IPS-18c (cell line): ENCODE measurements around the gene KRTAP10-4.
"Not testable (repeated sequence)": the region's sequence is repeated elsewhere in the genome, so short reads cannot be mapped to it uniquely, and the experiment has no call there.

Source experiments
- H3K4me3 ChIP-seq: 2 replicates; pipeline ENCODE4 v1.7.0; 2013; ENCODE audit warnings: low read depth, mild to moderate bottlenecking, low read length, moderate library complexity; ENCODE audit not compliant: insufficient read depth
- H3K9me3 ChIP-seq: one replicate; pipeline ENCODE4 v1.6.1; 2013; ENCODE audit warnings: mild to moderate bottlenecking, low read length, moderate library complexity; ENCODE audit not compliant: control insufficient read depth, insufficient read depth

Gene KRTAP10-4

GRCh38 chr21:44532712-44533111 is 40.8 kb upstream of the KRTAP10-4 start:
- Histone ChIP-seq H3K9me3 (no peaks in the 10 kb centered on the region), H3K4me3 (no peak overlapping the region)

DNA sequence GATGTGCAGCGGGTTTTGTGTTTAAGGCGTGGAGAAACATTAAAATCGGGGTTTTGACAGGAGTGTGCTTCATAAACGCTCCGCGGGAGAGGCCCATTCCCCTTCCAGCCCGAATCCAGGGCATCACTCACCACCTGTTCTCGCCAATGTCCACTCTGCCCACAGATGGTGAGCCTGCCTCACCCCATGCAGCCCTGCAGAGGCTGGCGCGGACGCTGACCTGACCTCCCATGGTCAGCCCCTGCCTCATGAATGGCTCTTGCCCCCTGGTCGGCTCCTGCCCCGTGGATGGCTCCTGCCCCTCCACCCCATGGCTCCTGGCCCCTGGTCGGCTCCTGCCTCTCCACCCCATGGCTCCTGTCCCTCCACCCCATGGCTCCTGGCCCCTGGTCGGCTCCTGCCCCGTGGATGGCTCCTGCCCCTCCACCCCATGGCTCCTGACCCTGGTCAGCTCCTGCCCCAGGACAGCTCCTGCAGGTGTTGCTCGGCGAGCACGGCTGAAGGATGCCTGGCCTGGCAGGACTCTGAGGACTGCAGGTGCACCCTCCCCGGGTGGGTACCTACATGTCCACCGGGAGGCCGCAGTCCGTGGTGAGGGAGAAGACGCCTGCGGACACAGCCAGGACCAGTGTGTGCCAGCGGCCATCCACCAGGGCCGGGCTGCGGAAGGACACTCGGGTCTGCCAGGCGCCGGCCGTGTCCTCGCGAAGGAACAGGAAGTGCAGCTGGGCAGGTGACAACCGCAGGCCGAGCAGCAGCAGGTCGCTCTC is 40.2 kb upstream of the KRTAP10-4 start:
- Histone ChIP-seq H3K4me3 (no peak overlapping the region), H3K9me3 (no peaks in the 10 kb centered on the region)

- Histone ChIP-seq H3K9me3 (no peaks in the 10 kb centered on the region), H3K4me3 (no peak overlapping the region)
These were observed 39.5 kb upstream of the KRTAP10-4 start for GRCh38 chr21:44533891-44534627.

- H3K4me3 ChIP-seq: no peak overlapping the region
- H3K9me3 ChIP-seq: no peaks in the 10 kb centered on the region
These were observed 38.8 kb upstream of the KRTAP10-4 start for GRCh38 chr21:44534688-44535087.

- no peaks in the 10 kb centered on the region for H3K9me3 ChIP-seq
These were observed 37.6 kb upstream of the KRTAP10-4 start for GRCh38 chr21:44535963-44536362.

GRCh38 chr21:44537930-44538911 is 35.3 kb upstream of the KRTAP10-4 start:
- H3K9me3 ChIP-seq: no peaks in the 10 kb centered on the region
- H3K4me3 ChIP-seq: no peak overlapping the region

More at GRCh38 chr21:44535963-44536362, 37.6 kb upstream of the KRTAP10-4 start:
- no peak overlapping the region for H3K4me3 ChIP-seq

GRCh38 chr21:44539046-44539445 is 34.5 kb upstream of the KRTAP10-4 start:
- no peak overlapping the region for H3K4me3 ChIP-seq
- H3K9me3 ChIP-seq: no peaks in the 10 kb centered on the region

- Histone ChIP-seq H3K4me3 (no peak within 1 kb of the TSS), H3K9me3 (no peaks in the 10 kb centered on the region)
These were observed 33.4 kb upstream of the KRTAP10-4 start, which contains the start of gene KRTAP10-1 for GRCh38 chr21:44539991-44540666. TSS of gene KRTAP10-1 (minus strand) at chr21:44540195. CDS start at chr21:44540150, 45 bp downstream.

DNA sequence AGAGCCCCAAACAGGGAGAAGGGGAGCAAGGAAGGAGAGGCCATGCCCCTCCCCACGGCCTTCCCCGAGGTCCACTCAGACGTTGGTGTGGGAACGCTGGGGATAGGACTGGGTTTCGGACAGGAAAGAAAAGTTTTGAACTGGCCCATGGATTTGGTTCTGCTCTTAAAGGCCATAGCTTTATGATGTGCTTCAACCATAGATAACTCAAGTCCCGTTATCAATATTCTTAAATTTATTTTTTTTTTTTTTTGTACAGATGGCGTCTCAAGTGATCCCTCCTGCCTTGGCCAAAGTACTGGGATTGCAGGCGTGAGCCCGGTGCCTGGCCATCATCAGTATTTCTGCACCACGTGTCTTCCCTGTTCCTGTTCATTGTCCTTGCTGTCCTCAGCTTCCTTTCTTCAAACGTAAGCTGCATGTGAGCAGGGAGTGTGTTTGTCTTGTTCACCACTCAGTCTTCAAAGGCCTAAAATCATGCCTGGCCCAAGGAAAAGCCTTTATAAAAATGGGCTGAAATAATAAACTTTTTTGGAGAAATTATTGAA is 32.7 kb upstream of the KRTAP10-4 start:
- Histone ChIP-seq H3K9me3 (no peaks in the 10 kb centered on the region), H3K4me3 (no peak overlapping the region)

DNA sequence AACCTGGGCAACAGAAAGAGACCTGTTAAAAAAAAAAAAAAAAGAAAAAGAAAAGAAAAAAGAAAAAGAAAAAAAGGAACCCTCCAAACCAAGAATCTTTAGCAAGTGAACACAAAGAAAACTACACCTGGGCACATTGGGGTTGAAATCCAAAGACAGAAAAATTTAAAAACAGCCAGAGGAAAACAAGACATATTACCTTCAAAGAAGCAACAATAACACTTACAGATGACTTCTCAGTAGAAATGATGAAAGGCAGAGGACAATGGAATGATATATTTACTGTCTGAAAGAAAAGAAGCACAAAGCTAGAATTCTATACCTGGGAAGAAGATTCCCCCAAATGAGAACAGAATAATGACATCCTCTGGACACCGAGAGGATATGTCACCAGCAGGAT is 30.8 kb upstream of the KRTAP10-4 start:
- H3K4me3 ChIP-seq: no peak overlapping the region
- H3K9me3 ChIP-seq: no peaks in the 10 kb centered on the region

DNA sequence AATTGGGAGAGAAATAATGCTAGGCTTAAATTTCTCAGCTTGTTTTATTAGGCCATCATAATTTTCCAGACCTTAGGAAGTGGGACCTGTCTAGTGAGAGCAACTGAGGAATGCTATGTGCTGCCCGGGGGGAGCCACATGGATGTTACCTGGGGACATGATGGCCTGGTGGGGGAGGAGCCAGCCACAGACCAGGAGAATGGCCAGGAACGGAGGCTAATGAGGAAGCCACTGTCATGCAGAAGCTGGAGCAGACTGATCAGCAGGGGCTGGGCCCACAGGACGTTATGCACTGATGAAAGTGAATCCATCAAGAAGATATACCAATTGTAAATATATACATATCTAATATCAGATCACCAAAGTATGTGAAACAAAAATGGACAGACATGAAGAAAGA is 29.0 kb upstream of the KRTAP10-4 start:
- H3K9me3 ChIP-seq: no peaks in the 10 kb centered on the region
- no peak overlapping the region for H3K4me3 ChIP-seq

DNA sequence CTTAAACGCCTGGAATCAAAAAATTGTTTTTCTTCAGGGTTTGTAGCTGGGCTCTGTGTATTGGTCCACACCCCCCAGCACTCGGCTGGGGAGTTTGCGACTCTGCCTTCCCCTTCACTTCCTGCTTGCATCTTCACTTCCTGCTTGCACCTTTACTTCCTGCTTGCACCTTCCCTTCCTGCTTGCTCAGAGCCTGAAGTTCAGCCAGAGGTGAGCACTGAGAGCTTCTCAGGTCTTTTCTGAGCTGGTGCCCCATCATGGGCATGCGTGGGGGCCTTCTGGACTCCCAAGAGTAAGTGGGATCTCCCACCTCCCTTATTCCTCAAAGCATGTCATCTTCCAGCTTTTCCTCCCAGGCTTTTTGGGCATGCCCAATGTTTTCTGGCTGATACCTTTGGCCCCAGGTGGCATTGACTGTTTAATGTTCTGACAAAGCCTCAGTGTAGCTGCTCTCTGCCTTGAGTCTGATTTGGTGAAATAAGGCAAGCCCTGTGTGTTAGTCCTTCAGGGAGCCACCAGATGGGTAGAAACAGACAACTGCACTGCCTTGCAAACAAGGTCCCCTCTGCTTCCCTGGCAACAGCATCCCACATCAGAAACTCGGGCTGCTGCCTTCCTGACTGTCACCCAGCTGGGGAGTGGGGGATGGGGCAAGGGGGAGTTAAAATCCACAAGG is 25.7 kb upstream of the KRTAP10-4 start:
- no peaks in the 10 kb centered on the region for H3K9me3 ChIP-seq
- H3K4me3 ChIP-seq: no peak overlapping the region

- no peaks in the 10 kb centered on the region for H3K9me3 ChIP-seq
- no peak overlapping the region for H3K4me3 ChIP-seq
These were observed 25.1 kb upstream of the KRTAP10-4 start for GRCh38 chr21:44548381-44548780.

DNA sequence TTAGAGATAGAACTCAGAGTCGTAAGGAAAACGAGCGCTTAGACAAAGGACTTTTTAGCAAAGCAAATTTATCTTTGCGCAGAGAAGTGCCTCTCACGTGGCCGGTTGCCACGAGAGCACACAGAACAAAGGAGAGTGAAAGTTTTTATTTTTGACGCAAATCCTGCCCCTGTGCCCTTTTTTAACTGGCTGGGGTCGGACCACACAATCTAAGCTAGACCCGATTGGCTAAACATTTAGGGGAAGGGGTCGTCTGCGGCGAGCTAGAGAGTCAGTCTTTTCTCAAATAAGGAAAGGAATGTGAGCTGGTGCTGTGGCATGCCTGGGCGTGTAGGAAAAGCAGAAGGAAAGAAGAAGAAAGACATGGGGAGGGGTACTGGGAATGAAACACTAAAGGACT is 24.6 kb upstream of the KRTAP10-4 start:
- no peaks in the 10 kb centered on the region for H3K9me3 ChIP-seq
- H3K4me3 ChIP-seq: no peak overlapping the region

DNA sequence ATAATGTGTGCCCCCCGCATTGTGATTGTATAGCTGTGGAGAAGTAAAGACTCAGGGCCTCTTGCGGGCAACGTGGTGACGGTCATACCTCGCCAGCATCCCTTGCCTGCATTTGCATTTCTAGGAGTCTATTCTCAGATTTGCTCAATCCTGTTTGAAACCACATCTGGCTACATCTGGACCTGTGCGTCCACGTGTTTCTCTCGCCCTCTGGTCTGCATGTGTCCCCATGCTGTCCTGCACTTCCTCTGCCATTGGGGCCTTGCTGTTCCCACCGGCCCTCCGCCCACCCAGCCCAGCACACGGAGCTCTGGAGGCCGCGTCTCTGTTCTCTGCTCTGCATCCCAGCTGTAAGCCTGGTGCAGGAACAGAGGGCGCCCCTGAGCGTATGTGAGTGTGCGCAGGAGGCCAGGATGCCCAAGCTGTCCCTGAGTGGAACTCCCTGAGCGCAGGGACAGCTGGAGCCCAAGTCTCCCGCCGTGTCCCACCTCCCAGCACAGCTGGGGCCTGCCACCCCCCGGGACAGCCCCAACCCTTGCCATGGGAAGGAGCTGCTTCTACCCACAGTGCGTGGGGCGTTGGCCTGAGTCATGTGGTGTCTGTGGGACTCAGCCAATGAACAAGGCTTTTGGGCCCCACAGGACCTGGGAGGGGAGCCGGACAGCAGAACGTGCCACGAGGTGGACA is 23.9 kb upstream of the KRTAP10-4 start:
- H3K4me3 ChIP-seq: no peak overlapping the region; the same call in 1 of the 2 replicates
- no peaks in the 10 kb centered on the region for H3K9me3 ChIP-seq

- not testable (repeated sequence) for H3K9me3 ChIP-seq, H3K4me3 ChIP-seq
These were observed 23.2 kb upstream of the KRTAP10-4 start for GRCh38 chr21:44550285-44550684.
